HFFc6 (cell line): ENCODE data around the gene B3GNT5. TPM values are rescaled to one million over a fixed set of nuclear protein-coding genes. Genes with fewer than 3 reads are reported as not detected.

Experiments used
- DNase-seq: peaks from one replicate; pipeline ENCODE4 v3.0.0-alpha.2; 2018
- H3K27ac Mint-ChIP-seq: 2 replicates; pipeline ENCODE4 v1.8.0; 2020; ENCODE audit warnings: mild to moderate bottlenecking, mixed read lengths
- H3K27me3 Mint-ChIP-seq: 2 replicates; pipeline ENCODE4 v1.8.0; 2021; ENCODE audit warnings: mild to moderate bottlenecking, moderate library complexity, mixed read lengths; ENCODE audit not compliant: insufficient read depth
- H3K36me3 Mint-ChIP-seq: 2 replicates; pipeline ENCODE4 v1.8.0; 2021; ENCODE audit warnings: low read depth, mixed read lengths
- H3K4me1 Mint-ChIP-seq: 2 replicates; pipeline ENCODE4 v1.8.0; 2020; ENCODE audit warnings: low read depth, mixed read lengths
- H3K4me3 Mint-ChIP-seq: 2 replicates; pipeline ENCODE4 v1.8.0; 2020; ENCODE audit warnings: mild to moderate bottlenecking, moderate library complexity, mixed read lengths
- H3K9me3 Mint-ChIP-seq: 2 replicates; pipeline ENCODE4 v1.8.0; 2020; ENCODE audit warnings: mild to moderate bottlenecking, mixed read lengths
- total RNA-seq, 6 experiments: library from RNA; stranded (reverse); fragmentation: NEBNext Ultra II Directional; extraction: Animal tissue kit (Norgen Biotek cat#: 25700); gene quantifications; 2 replicates in 1 of 6; 3 replicates in 5 of 6; pipeline ENCODE4 v1.2.3, GENCODE V29; 2021
- TF ChIP-seq, protein P1 (sequence below): fragments of 200-600 bp; sonication (generic); IDR thresholded peaks from 2 replicates; pipeline ENCODE4 v1.5.0; 2021; ENCODE audit warnings: antibody characterized with exemption, mild to moderate bottlenecking

B3GNT5 gene
- total RNA-seq, 6 experiments from 2014 or later = not detected

GRCh38 chr3:183230826-183231225 is 22.2 kb upstream of the B3GNT5 start:
- peaks cover 9% of the 10 kb centered on the region for H3K27me3 Mint-ChIP-seq

GRCh38 chr3:183233966-183234365 is 19.1 kb upstream of the B3GNT5 start:
- Mint-ChIP-seq H3K27ac (no peak overlapping the region), H3K9me3 (no peaks in the 10 kb centered on the region), H3K4me3 (no peak overlapping the region), H3K36me3 (no peaks in the 10 kb centered on the region), H3K4me1 (no peaks in the 10 kb centered on the region), H3K27me3 (peaks cover 9% of the 10 kb centered on the region)
- DNase-seq = no peak
- TF ChIP-seq, protein P1, sequence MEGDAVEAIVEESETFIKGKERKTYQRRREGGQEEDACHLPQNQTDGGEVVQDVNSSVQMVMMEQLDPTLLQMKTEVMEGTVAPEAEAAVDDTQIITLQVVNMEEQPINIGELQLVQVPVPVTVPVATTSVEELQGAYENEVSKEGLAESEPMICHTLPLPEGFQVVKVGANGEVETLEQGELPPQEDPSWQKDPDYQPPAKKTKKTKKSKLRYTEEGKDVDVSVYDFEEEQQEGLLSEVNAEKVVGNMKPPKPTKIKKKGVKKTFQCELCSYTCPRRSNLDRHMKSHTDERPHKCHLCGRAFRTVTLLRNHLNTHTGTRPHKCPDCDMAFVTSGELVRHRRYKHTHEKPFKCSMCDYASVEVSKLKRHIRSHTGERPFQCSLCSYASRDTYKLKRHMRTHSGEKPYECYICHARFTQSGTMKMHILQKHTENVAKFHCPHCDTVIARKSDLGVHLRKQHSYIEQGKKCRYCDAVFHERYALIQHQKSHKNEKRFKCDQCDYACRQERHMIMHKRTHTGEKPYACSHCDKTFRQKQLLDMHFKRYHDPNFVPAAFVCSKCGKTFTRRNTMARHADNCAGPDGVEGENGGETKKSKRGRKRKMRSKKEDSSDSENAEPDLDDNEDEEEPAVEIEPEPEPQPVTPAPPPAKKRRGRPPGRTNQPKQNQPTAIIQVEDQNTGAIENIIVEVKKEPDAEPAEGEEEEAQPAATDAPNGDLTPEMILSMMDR = no peak

More at GRCh38 chr3:183230826-183231225, 22.2 kb upstream of the B3GNT5 start:
- Mint-ChIP-seq H3K36me3 (no peaks in the 10 kb centered on the region), H3K9me3 (no peaks in the 10 kb centered on the region), H3K4me3 (no peak overlapping the region), H3K4me1 (no peaks in the 10 kb centered on the region), H3K27ac (no peak overlapping the region)
- TF ChIP-seq, protein P1 = no peak
- DNase-seq = no peak

DNA sequence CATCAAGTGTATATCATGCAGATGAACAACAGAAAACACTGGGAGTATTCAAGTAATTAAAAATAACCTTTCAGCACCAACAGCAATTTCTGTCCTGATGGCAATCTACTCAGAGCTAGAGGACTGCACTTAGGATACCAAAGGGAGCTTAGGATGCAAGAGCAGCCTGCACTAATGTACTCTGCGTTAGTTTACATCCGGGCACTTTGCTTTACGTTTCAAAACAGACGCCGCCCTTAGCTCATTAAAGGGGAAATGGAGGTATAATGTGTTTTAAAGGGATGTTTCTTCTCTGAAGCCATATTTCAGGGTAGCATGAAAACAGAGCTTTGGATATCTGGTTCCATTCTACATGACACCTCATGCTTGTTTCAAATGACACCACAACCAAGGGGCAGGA is 14.0 kb upstream of the B3GNT5 start:
- Mint-ChIP-seq H3K27ac (no peak overlapping the region), H3K27me3 (peaks cover 13% of the 10 kb centered on the region), H3K36me3 (peaks cover 5% of the 10 kb centered on the region; the same call in 1 of the 2 replicates), H3K9me3 (peaks cover 18% of the 10 kb centered on the region), H3K4me3 (no peak overlapping the region), H3K4me1 (no peaks in the 10 kb centered on the region)
- TF ChIP-seq, protein P1 = no peak
- no peak for DNase-seq

DNA sequence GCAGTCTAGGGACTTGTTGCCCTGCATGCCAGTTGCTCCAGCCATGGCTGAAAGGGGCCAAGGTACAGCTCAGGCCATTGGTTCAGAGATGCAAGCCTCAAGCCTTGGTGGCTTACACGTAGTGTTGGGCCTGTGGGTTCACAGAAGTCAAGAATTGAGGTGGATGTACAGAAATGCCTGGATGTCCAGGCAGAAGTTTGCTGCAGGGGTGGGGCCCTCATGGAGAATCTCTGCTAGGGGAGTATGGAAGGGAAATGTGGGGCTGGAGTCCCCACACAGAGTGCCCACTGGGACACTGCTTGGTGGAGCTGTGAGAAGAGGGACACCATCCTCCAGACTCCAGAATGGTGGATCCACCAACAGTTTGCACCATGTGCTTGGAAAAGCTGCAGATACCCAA is 10.6 kb upstream of the B3GNT5 start:
- DNase-seq = no peak
- no peaks in the 10 kb centered on the region for H3K4me1 Mint-ChIP-seq
- H3K4me3 Mint-ChIP-seq = no peak overlapping the region
- TF ChIP-seq, protein P1 = no peak
- H3K36me3 Mint-ChIP-seq = peaks cover 5% of the 10 kb centered on the region; the same call in 1 of the 2 replicates
- peaks cover 18% of the 10 kb centered on the region for H3K9me3 Mint-ChIP-seq
- H3K27me3 Mint-ChIP-seq = peaks cover 15% of the 10 kb centered on the region
- no peak overlapping the region for H3K27ac Mint-ChIP-seq

- H3K36me3 Mint-ChIP-seq = peaks cover 5% of the 10 kb centered on the region; the same call in 1 of the 2 replicates
These were observed 8.8 kb upstream of the B3GNT5 start for GRCh38 chr3:183244219-183244618.

More at GRCh38 chr3:183244219-183244618, 8.8 kb upstream of the B3GNT5 start:
- TF ChIP-seq, protein P1 = no peak
- Mint-ChIP-seq H3K4me3 (no peak overlapping the region), H3K27ac (no peak overlapping the region), H3K9me3 (peaks cover 18% of the 10 kb centered on the region), H3K4me1 (no peaks in the 10 kb centered on the region), H3K27me3 (peaks cover 12% of the 10 kb centered on the region)
- no peak for DNase-seq
